Fibroblast of lung (primary cell): ENCODE measurements around the gene TBC1D9. TPM values are rescaled to one million over a fixed set of nuclear protein-coding genes. Genes with fewer than 3 reads are reported as not detected.

ENCODE experiments used
- DNase-seq, 2 donors: peaks; one replicate each; pipeline versions ENCODE4 v3.0.0 to v3.0.0-alpha.2; 2010; ENCODE audit warnings: low read depth in 2 of 2
- H2AFZ ChIP-seq: 2 replicates; pipeline ENCODE4 v1.5.1; 2012; ENCODE audit warnings: low read length, control low read depth, inconsistent platforms
- H3K27ac ChIP-seq: 2 replicates; pipeline ENCODE4 v1.5.1; 2011; ENCODE audit warnings: low read length, control low read depth; ENCODE audit not compliant: insufficient read depth
- H3K27me3 ChIP-seq: 2 replicates; pipeline ENCODE4 v1.5.1; 2011; ENCODE audit warnings: mild to moderate bottlenecking, low read length; ENCODE audit not compliant: control insufficient read depth, insufficient read depth
- H3K36me3 ChIP-seq: 2 replicates; pipeline ENCODE4 v1.5.1; 2011; ENCODE audit warnings: low read length; ENCODE audit not compliant: control insufficient read depth, insufficient read depth
- H3K4me1 ChIP-seq: 2 replicates; pipeline ENCODE4 v1.5.1; 2011; ENCODE audit warnings: low read length; ENCODE audit not compliant: control insufficient read depth, insufficient read depth; ENCODE audit errors: extremely low read depth
- H3K4me2 ChIP-seq: 2 replicates; pipeline ENCODE4 v1.5.1; 2011; ENCODE audit warnings: low read length, control low read depth; ENCODE audit not compliant: insufficient read depth; ENCODE audit errors: extremely low read depth
- H3K4me3 ChIP-seq, 4 experiments: fragments of 200-600 bp in 1 of 4; sonication (generic) in 1 of 4; replicated peaks in 1 of 4; 2 replicates each; pipeline ENCODE4 v1.5.1; 2011 to 2016; ENCODE audit warnings: low read length in 4 of 4, low read depth in 3 of 4, mild to moderate bottlenecking in 3 of 4, control low read depth in 2 of 4, inconsistent platforms in 1 of 4, mixed read lengths in 1 of 4; ENCODE audit not compliant: insufficient read depth in 1 of 4; ENCODE audit errors: control extremely low read depth in 1 of 4
- H3K79me2 ChIP-seq: 2 replicates; pipeline ENCODE4 v1.5.1; 2012; ENCODE audit warnings: mild to moderate bottlenecking, low read length, inconsistent platforms; ENCODE audit not compliant: control insufficient read depth, insufficient read depth
- H3K9ac ChIP-seq: 2 replicates; pipeline ENCODE4 v1.5.1; 2011; ENCODE audit warnings: mild to moderate bottlenecking, low read length, control low read depth; ENCODE audit not compliant: insufficient read depth
- H3K9me3 ChIP-seq: 2 replicates; pipeline ENCODE4 v1.5.1; 2012; ENCODE audit warnings: low read depth, low read length; ENCODE audit not compliant: control insufficient read depth, insufficient read depth
- H4K20me1 ChIP-seq: 2 replicates; pipeline ENCODE4 v1.5.1; 2011; ENCODE audit warnings: low read length; ENCODE audit not compliant: control insufficient read depth, insufficient read depth; ENCODE audit errors: extremely low read depth
- EZH2 ChIP-seq: IDR thresholded peaks from 2 replicates; pipeline ENCODE4 v1.5.1; 2012; ENCODE audit warnings: low read length, control low read depth, mild to moderate bottlenecking; ENCODE audit errors: missing control alignments
- polyA plus RNA-seq, 2 donors: library from polyadenylated mRNA; depleted of rRNA in 1 of 2; stranded (reverse) in 1 of 2; unstranded in 1 of 2; fragments of >200 nt; gene quantifications; 2 replicates each; pipeline ENCODE4 v1.2.1, GENCODE V29; 2011 to 2012; ENCODE audit warnings: missing spikeins in 1 of 2
- total RNA-seq: library from RNA; depleted of rRNA; stranded (reverse); fragments of >200 nt; gene quantifications from 2 replicates; pipeline ENCODE4 v1.2.1, GENCODE V29; 2014
- TF ChIP-seq, protein P1 (sequence below), 2 donors: IDR thresholded peaks in 1 of 2; conservative IDR thresholded peaks in 1 of 2; 1 replicate in 1 of 2; 2 replicates in 1 of 2; pipeline ENCODE4 v1.5.1; 2011 to 2012; ENCODE audit warnings: low read length in 2 of 2, control low read depth in 1 of 2, inconsistent platforms in 1 of 2, low read depth in 1 of 2, mild to moderate bottlenecking in 1 of 2

TBC1D9 gene
- total and polyA plus RNA-seq, 2 donors (not counting 1 experiment from before 2014, with no cell fraction given): 18.6 to 36.3 TPM

DNA sequence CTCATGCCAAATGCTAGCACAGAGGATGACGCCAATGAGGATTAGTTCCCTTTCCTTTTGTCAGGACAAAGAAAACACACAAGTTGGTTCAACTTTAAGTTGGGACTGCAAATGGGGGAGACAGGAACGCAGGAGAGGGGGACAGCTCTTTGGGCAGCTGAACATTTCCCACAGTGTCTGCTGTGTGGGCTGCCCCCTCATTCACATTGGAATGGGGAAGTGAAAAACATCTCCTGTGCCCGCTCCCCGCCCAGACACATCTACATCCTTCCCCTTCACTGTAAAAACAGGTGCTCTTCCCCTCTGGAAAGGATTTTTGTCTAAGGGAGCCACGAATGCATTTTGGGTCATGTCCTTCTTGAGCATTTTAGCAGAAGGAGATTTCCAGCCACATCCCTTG is 44.5 kb upstream of the TBC1D9 start:
- Histone ChIP-seq H3K27me3 (peaks cover 3% of the 10 kb centered on the region), H3K9ac (no peak overlapping the region), H3K36me3 (no peaks in the 10 kb centered on the region), H3K79me2 (no peaks in the 10 kb centered on the region), H3K4me2 (no peak overlapping the region), H3K4me3 (no peak overlapping the region), H3K4me1 (no peaks in the 10 kb centered on the region), H3K9me3 (no peaks in the 10 kb centered on the region), H3K27ac (no peak overlapping the region), H4K20me1 (no peaks in the 10 kb centered on the region), H2AFZ (no peak overlapping the region)
- DNase-seq: no peak
- no peak for TF ChIP-seq EZH2
- TF ChIP-seq, protein P1, sequence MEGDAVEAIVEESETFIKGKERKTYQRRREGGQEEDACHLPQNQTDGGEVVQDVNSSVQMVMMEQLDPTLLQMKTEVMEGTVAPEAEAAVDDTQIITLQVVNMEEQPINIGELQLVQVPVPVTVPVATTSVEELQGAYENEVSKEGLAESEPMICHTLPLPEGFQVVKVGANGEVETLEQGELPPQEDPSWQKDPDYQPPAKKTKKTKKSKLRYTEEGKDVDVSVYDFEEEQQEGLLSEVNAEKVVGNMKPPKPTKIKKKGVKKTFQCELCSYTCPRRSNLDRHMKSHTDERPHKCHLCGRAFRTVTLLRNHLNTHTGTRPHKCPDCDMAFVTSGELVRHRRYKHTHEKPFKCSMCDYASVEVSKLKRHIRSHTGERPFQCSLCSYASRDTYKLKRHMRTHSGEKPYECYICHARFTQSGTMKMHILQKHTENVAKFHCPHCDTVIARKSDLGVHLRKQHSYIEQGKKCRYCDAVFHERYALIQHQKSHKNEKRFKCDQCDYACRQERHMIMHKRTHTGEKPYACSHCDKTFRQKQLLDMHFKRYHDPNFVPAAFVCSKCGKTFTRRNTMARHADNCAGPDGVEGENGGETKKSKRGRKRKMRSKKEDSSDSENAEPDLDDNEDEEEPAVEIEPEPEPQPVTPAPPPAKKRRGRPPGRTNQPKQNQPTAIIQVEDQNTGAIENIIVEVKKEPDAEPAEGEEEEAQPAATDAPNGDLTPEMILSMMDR (conservative IDR thresholded peaks at IDR 0.05 in 1 of 2, IDR thresholded peaks at IDR 0.05 in 1 of 2; ENCODE audit: low read depth in 1 of 2, low read length in 2 of 2): no peak

DNA sequence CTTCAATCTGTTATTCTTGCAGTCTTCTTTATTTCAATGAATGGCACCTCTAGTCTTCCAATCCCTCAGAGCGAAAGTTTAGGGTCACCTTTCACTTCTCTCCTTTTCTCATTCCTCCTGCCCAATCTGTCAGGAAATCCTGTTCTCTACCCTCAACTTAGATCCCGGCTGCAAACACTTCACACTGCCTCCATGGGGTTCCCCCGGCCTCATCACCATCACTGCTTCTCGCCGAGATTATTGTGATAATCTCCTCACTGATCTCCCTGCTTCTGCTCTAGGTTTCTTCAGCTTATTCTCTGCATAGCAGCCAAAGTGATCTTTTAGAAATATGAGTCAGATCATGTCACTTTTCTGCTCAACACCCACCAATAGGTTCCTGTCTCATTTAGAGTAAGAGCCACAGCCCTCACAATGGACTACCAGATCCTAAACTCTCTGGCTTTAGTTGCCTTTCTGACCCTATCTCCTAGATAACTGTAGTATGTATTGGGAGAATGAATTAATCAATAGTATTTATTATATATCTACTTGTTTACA is 43.6 kb upstream of the TBC1D9 start:
- no peaks in the 10 kb centered on the region for H4K20me1 ChIP-seq
- DNase-seq: no peak
- no peak overlapping the region for H2AFZ ChIP-seq
- H3K79me2 ChIP-seq: no peaks in the 10 kb centered on the region
- TF ChIP-seq, protein P1 (conservative IDR thresholded peaks at IDR 0.05 in 1 of 2, IDR thresholded peaks at IDR 0.05 in 1 of 2; ENCODE audit: low read depth in 1 of 2, low read length in 2 of 2): no peak
- TF ChIP-seq EZH2: no peak
- H3K9me3 ChIP-seq: no peaks in the 10 kb centered on the region
- H3K27me3 ChIP-seq: peaks cover 3% of the 10 kb centered on the region
- H3K4me3 ChIP-seq: no peak overlapping the region
- no peak overlapping the region for H3K9ac ChIP-seq
- H3K4me1 ChIP-seq: no peaks in the 10 kb centered on the region
- H3K36me3 ChIP-seq: no peaks in the 10 kb centered on the region
- H3K27ac ChIP-seq: no peak overlapping the region
- no peak overlapping the region for H3K4me2 ChIP-seq

DNA sequence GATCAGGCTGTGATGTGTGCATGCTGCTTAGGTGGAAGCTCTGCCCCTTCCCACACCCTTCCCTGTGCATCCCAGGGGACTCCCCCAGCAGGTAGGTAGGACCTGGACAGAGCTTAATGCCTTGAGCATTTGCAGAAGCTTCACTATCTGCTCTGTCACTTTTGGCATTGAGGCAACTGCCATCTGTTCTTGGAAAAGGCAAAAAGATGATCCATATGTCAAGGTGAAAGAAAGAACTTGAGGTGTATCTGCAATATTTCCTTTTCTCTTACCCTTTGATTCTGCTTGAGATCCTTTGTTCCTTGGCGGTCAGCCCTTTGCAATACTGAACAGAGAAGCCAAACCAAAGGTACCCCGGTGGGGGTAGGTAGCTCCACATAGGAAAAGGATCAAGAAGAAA is 37.1 kb upstream of the TBC1D9 start:
- Histone ChIP-seq H3K4me2 (no peak overlapping the region), H2AFZ (no peak overlapping the region), H3K4me1 (no peaks in the 10 kb centered on the region), H3K27me3 (no peaks in the 10 kb centered on the region), H3K4me3 (no peak overlapping the region), H3K36me3 (no peaks in the 10 kb centered on the region), H4K20me1 (no peaks in the 10 kb centered on the region), H3K27ac (no peak overlapping the region), H3K9ac (no peak overlapping the region), H3K9me3 (no peaks in the 10 kb centered on the region), H3K79me2 (no peaks in the 10 kb centered on the region)
- no peak for TF ChIP-seq EZH2
- TF ChIP-seq, protein P1 (conservative IDR thresholded peaks at IDR 0.05 in 1 of 2, IDR thresholded peaks at IDR 0.05 in 1 of 2; ENCODE audit: low read depth in 1 of 2, low read length in 2 of 2): no peak
- DNase-seq: no peak
